Testis (tissue), 2 donors: ENCODE measurements around the gene LIPG.

ENCODE experiments used
- CTCF ChIP-seq, 3 experiments: fragments of 450-650 bp in 2 of 3; fragments of 200-600 bp in 1 of 3; sonication (generic) in 1 of 3; IDR thresholded peaks; one replicate each; pipeline ENCODE4 v1.5.1; 2016 to 2019; ENCODE audit warnings: antibody characterized with exemption in 3 of 3, mild to moderate bottlenecking in 2 of 3, moderate library complexity in 1 of 3
- POLR2A ChIP-seq: fragments of 450-650 bp; IDR thresholded peaks from one replicate; pipeline ENCODE4 v1.6.1; 2017; ENCODE audit warnings: antibody characterized with exemption, mild to moderate bottlenecking, moderate library complexity

GRCh38 chr18:49544362-49544761, 17.5 kb upstream of the LIPG start:
- TF ChIP-seq POLR2A, result no peak
- no peak for TF ChIP-seq CTCF (IDR thresholded peaks at IDR 0.05)
